GM12801 (cell line): ENCODE data around the gene DDIT4.

ENCODE experiments used
- CTCF ChIP-seq: IDR thresholded peaks from one replicate; pipeline ENCODE4 v1.5.1; 2011; ENCODE audit warnings: control low read depth; ENCODE audit not compliant: insufficient read length; ENCODE audit errors: extremely low read depth

Gene DDIT4

GRCh38 chr10:72312865-72313391 is 39.2 kb downstream of the DDIT4 start:
- no peak for TF ChIP-seq CTCF

- no peak for TF ChIP-seq CTCF
These were observed 40.5 kb downstream of the DDIT4 start for GRCh38 chr10:72314263-72314662.

- no peak for TF ChIP-seq CTCF
These were observed 41.3 kb downstream of the DDIT4 start for GRCh38 chr10:72315054-72315453.

- TF ChIP-seq CTCF = no peak
These were observed 42.1 kb downstream of the DDIT4 start for GRCh38 chr10:72315611-72316385.

- TF ChIP-seq CTCF = no peak
These were observed 42.6 kb downstream of the DDIT4 start for GRCh38 chr10:72316386-72316700.

- no peak for TF ChIP-seq CTCF
These were observed 43.2 kb downstream of the DDIT4 start for GRCh38 chr10:72316748-72317435.

GRCh38 chr10:72318418-72319262 is 44.9 kb downstream of the DDIT4 start:
- no peak for TF ChIP-seq CTCF
